HepG2 (cell line): Measurements from ENCODE around the gene PRR20E. TPM values are rescaled to one million over a fixed set of nuclear protein-coding genes. Genes with fewer than 3 reads are reported as not detected.
"Not testable (repeated sequence)": the region's sequence is repeated elsewhere in the genome, so short reads cannot be mapped to it uniquely, and the experiment has no call there.

ENCODE experiments used
- ATAC-seq: fragments of 200-7000 bp; cut with Tn5 transposase; 3 replicates; pipeline ENCODE4 v1.9.1; 2020; ENCODE audit warnings: mild to moderate bottlenecking, moderate library complexity
- BruUV-seq: library from RNA; stranded (reverse); fragments of 400-500 nt; replicated peaks from 2 replicates; lab custom pipeline; 2021; lab: Mats Ljungman, UMichigan
- CTCF ChIA-PET: fragments of 300-600 bp; formaldehyde crosslinking; extraction: SDS; loops from one replicate; lab custom pipeline; 2021; ENCODE audit warnings: low total read pairs, inconsistent platforms, low intra/inter-chr PET ratio; lab: Yijun Ruan, JAX
- POLR2A ChIA-PET: fragments of 350-600 bp; sonication (Branson Sonifier 250); formaldehyde crosslinking; loops from one replicate; lab custom pipeline; 2020; ENCODE audit warnings: antibody characterized with exemption, inconsistent platforms; lab: Yijun Ruan, JAX
- DNase-seq: peaks from one replicate; pipeline ENCODE4 v3.0.0-alpha.2; 2015; ENCODE audit warnings: low spot score
- FAIRE-seq: peaks from 3 replicates; lab custom pipeline; 2011; peaks lifted over from hg19 to GRCh38; lab: Jason Lieb, UNC
- H2AFZ ChIP-seq: one replicate; pipeline ENCODE4 v1.6.1; 2011; ENCODE audit warnings: low read length, inconsistent platforms
- H3K27ac ChIP-seq: fragments of 300-600 bp; 3 replicates; pipeline ENCODE4 v1.8.0; 2011; ENCODE audit warnings: mixed run types, mild to moderate bottlenecking, mixed read lengths, low read length, inconsistent platforms; ENCODE audit not compliant: insufficient read depth; ENCODE audit errors: extremely low read length
- H3K27me3 ChIP-seq, 2 experiments: fragments of 200-600 bp in 1 of 2; 2 replicates in 1 of 2; 3 replicates in 1 of 2; pipeline versions ENCODE4 v1.6.0 to v1.8.0; 2011; ENCODE audit warnings: low read length in 2 of 2, mild to moderate bottlenecking in 2 of 2, moderate library complexity in 2 of 2, inconsistent platforms in 1 of 2; ENCODE audit not compliant: insufficient read depth in 2 of 2, control insufficient read depth in 1 of 2
- H3K36me3 ChIP-seq, 2 experiments: fragments of 200-600 bp in 1 of 2; replicated peaks in 1 of 2; 2 replicates in 1 of 2; 3 replicates in 1 of 2; pipeline versions ENCODE4 v1.5.1 to v1.8.0; 2011; ENCODE audit warnings: low read length in 2 of 2, inconsistent platforms in 1 of 2; ENCODE audit not compliant: insufficient read depth in 2 of 2, control insufficient read depth in 1 of 2
- H3K4me1 ChIP-seq: 2 replicates; pipeline ENCODE4 v1.5.1; 2012; ENCODE audit warnings: low read length, inconsistent platforms; ENCODE audit not compliant: insufficient read depth
- H3K4me2 ChIP-seq: 2 replicates; pipeline ENCODE4 v1.6.0; 2011; ENCODE audit warnings: low read depth, low read length, inconsistent platforms
- H3K4me3 ChIP-seq, 3 experiments: fragments of 200-600 bp in 1 of 3; sonication (generic), shearing (Covaris generic) in 1 of 3; replicated peaks in 1 of 3; 2 replicates each; pipeline ENCODE4 v1.5.1; 2011 to 2016; ENCODE audit warnings: low read length in 3 of 3, inconsistent platforms in 2 of 3, low read depth in 2 of 3, mild to moderate bottlenecking in 2 of 3, control low read depth in 1 of 3, mixed read lengths in 1 of 3; ENCODE audit not compliant: insufficient read depth in 1 of 3
- H3K79me2 ChIP-seq: one replicate; pipeline ENCODE4 v1.6.1; 2011; ENCODE audit warnings: low read length, inconsistent platforms; ENCODE audit not compliant: insufficient read depth
- H3K9ac ChIP-seq: 2 replicates; pipeline ENCODE4 v1.6.0; 2011; ENCODE audit warnings: mild to moderate bottlenecking, low read depth, low read length, inconsistent platforms; ENCODE audit not compliant: insufficient read depth
- H3K9me3 ChIP-seq: 2 replicates; pipeline ENCODE4 v1.5.1; 2012; ENCODE audit warnings: mild to moderate bottlenecking, low read length
- H4K20me1 ChIP-seq: 2 replicates; pipeline ENCODE4 v1.6.0; 2011; ENCODE audit warnings: inconsistent platforms, mild to moderate bottlenecking, low read length, moderate library complexity; ENCODE audit not compliant: insufficient read depth
- WGBS: methylation state at CpG from one replicate; pipeline ENCODE4 v1.1.6; 2017; ENCODE audit warnings: low lambda C conversion rate; 5-methylcytosine and 5-hydroxymethylcytosine counted together
- in situ Hi-C: cut with HindIII; loops from 2 replicates; pipeline ENCODE4 v1.10.0; 2017; ENCODE audit warnings: low pct_unique_long_range_greater_than_20kb; ENCODE audit not compliant: extremely low pct_ligation_motif_present
- intact Hi-C: fragments of 100-400 bp; cut with micrococcal nuclease; formaldehyde crosslinking; loops from one replicate; pipeline ENCODE4 v1.10.0; 2022; ENCODE audit not compliant: unreplicated experiment
- polyA plus RNA-seq, 8 experiments: library from polyadenylated mRNA; depleted of rRNA in 3 of 8; stranded (reverse) in 7 of 8; unstranded in 1 of 8; fragments of >200 nt; fragmentation: Illumina TruSeq in 4 of 8; extraction: Trizol in 4 of 8; gene quantifications; 2 replicates each; pipeline versions ENCODE4 v1.2.1 to v1.2.3, GENCODE V29; 2011 to 2016; ENCODE audit warnings: low read depth in 4 of 8, missing spikeins in 1 of 8, mixed read lengths in 1 of 8; ENCODE audit not compliant: insufficient read depth in 1 of 8
- total RNA-seq, 5 experiments: library from RNA; depleted of rRNA; stranded (reverse); fragments of >200 nt; fragmentation: Illumina TruSeq; extraction: Trizol; gene quantifications; 2 replicates each; pipeline ENCODE4 v1.2.3, GENCODE V29; 2016; ENCODE audit warnings: low read depth in 1 of 5

The PRR20E gene
- total and polyA plus RNA-seq, 2 of the 13 experiments (the other 11 are each of a cell fraction or from before 2014, with no cell fraction given) = not detected

DNA sequence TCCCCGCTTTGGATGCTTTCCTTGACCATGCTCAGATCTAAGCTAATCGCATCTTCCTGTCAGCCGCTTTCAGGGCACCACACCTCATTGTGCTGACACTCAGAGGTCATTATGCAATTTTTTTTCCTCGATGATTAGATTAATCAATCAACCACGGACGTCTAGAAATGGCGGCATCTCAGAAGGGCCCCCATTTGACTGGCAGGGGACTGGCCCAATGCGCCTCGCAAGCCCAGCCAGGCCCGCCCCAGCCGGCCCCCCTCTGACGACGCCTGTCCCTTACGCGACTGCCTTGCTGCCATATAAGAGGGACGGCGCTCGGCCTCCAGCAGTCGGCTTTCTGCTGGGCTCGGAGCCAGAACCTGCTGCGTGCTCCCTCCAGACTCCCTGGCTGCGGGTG, 19.8 kb upstream of the PRR20E start, which contains the start of gene PRR20B:
Gene PRR20B, plus strand, starts transcription at position 301 of the 400 bp plus-strand sequence. CDS start 387 bp downstream, outside the sequence.
- H3K9ac ChIP-seq, H3K4me1 ChIP-seq, H3K36me3 ChIP-seq, H2AFZ ChIP-seq, H3K79me2 ChIP-seq, H4K20me1 ChIP-seq, ATAC-seq, H3K4me2 ChIP-seq, H3K27ac ChIP-seq, H3K4me3 ChIP-seq, POLR2A ChIA-PET, BruUV-seq, in situ Hi-C loops, CTCF ChIA-PET, H3K27me3 ChIP-seq, intact Hi-C loops, H3K9me3 ChIP-seq, DNase-seq, FAIRE-seq: not testable (repeated sequence)
- no CpG with 5 or more reads among the region's 22 CpGs for WGBS

DNA sequence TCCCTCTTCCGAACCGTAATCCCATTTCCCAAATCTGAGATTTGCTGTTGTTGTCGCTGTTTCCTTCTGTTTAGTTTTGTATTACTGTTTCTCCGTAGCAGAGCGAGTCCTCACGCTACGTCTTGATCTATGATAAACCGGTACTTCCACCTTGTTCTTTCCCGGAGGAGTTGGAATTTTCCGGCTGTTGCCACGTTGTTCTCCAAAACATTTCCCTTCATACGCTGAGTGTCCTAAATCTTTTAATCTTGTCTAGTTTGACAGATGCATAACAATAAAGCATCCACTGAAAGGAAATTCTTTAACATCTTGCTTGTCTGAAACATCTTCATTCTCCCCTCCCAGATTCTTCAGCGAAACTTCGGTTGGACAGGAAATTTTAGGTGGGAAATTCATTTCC, 18.9 kb upstream of the PRR20E start:
- H3K4me3 ChIP-seq, H3K27me3 ChIP-seq, intact Hi-C loops, H3K9me3 ChIP-seq, ATAC-seq, POLR2A ChIA-PET, H3K36me3 ChIP-seq, H3K27ac ChIP-seq, DNase-seq, in situ Hi-C loops, H3K4me1 ChIP-seq, H3K4me2 ChIP-seq, H3K9ac ChIP-seq, CTCF ChIA-PET, FAIRE-seq, H4K20me1 ChIP-seq, BruUV-seq, H3K79me2 ChIP-seq, H2AFZ ChIP-seq: not testable (repeated sequence)
- 77% methylated on average over 10 of the region's 14 CpGs for WGBS

DNA sequence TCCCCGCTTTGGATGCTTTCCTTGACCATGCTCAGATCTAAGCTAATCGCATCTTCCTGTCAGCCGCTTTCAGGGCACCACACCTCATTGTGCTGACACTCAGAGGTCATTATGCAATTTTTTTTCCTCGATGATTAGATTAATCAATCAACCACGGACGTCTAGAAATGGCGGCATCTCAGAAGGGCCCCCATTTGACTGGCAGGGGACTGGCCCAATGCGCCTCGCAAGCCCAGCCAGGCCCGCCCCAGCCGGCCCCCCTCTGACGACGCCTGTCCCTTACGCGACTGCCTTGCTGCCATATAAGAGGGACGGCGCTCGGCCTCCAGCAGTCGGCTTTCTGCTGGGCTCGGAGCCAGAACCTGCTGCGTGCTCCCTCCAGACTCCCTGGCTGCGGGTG, 13.2 kb upstream of the PRR20E start, which contains the start of gene PRR20C:
Gene PRR20C, plus strand, starts transcription at position 301 of the 400 bp plus-strand sequence. CDS start 387 bp downstream, outside the sequence.
- H3K4me1 ChIP-seq, BruUV-seq, H2AFZ ChIP-seq, H3K9me3 ChIP-seq, H3K27ac ChIP-seq, intact Hi-C loops, H3K9ac ChIP-seq, ATAC-seq, POLR2A ChIA-PET, H3K4me2 ChIP-seq, in situ Hi-C loops, CTCF ChIA-PET, H3K36me3 ChIP-seq, H3K4me3 ChIP-seq, H3K27me3 ChIP-seq, H4K20me1 ChIP-seq, H3K79me2 ChIP-seq, FAIRE-seq, DNase-seq: not testable (repeated sequence)
- no CpG with 5 or more reads among the region's 22 CpGs for WGBS

DNA sequence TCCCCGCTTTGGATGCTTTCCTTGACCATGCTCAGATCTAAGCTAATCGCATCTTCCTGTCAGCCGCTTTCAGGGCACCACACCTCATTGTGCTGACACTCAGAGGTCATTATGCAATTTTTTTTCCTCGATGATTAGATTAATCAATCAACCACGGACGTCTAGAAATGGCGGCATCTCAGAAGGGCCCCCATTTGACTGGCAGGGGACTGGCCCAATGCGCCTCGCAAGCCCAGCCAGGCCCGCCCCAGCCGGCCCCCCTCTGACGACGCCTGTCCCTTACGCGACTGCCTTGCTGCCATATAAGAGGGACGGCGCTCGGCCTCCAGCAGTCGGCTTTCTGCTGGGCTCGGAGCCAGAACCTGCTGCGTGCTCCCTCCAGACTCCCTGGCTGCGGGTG, 6.7 kb upstream of the PRR20E start, which contains the start of gene PRR20D:
Gene PRR20D, plus strand, starts transcription at position 301 of the 400 bp plus-strand sequence. CDS start 387 bp downstream, outside the sequence.
- H3K4me3 ChIP-seq, POLR2A ChIA-PET, H3K4me2 ChIP-seq, H3K9ac ChIP-seq, H3K4me1 ChIP-seq, H3K36me3 ChIP-seq, H4K20me1 ChIP-seq, FAIRE-seq, CTCF ChIA-PET, DNase-seq, ATAC-seq, in situ Hi-C loops, H3K27ac ChIP-seq, intact Hi-C loops, BruUV-seq, H3K79me2 ChIP-seq, H3K9me3 ChIP-seq, H3K27me3 ChIP-seq, H2AFZ ChIP-seq: not testable (repeated sequence)
- WGBS = no CpG with 5 or more reads among the region's 22 CpGs
